ENCODE measurements around the gene HACE1.

DNA sequence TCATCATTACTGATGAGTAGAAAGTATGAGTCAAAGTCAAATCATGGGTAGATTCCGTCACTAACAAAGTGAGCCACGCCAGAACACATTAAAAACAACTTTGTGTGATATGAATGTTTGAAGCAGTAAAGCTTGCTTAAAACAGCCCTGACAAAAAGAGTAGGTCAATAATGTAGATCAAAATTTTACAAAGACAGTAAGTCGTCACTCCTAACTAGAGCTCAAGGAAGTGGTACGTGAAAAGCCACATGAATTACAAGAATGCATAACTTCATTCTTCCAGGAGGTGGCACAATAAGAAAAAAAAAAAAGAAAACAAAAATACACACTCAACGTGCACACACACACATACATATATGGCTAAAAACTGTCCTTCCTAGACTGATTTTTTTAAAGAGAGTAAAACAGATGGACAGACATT is 69.9 kb downstream of the HACE1 start:
- TF ChIP-seq, protein P1, sequence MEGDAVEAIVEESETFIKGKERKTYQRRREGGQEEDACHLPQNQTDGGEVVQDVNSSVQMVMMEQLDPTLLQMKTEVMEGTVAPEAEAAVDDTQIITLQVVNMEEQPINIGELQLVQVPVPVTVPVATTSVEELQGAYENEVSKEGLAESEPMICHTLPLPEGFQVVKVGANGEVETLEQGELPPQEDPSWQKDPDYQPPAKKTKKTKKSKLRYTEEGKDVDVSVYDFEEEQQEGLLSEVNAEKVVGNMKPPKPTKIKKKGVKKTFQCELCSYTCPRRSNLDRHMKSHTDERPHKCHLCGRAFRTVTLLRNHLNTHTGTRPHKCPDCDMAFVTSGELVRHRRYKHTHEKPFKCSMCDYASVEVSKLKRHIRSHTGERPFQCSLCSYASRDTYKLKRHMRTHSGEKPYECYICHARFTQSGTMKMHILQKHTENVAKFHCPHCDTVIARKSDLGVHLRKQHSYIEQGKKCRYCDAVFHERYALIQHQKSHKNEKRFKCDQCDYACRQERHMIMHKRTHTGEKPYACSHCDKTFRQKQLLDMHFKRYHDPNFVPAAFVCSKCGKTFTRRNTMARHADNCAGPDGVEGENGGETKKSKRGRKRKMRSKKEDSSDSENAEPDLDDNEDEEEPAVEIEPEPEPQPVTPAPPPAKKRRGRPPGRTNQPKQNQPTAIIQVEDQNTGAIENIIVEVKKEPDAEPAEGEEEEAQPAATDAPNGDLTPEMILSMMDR (IDR thresholded peaks at IDR 0.05) = no peak
- no peak for TF ChIP-seq POLR2A (IDR thresholded peaks at IDR 0.05)
- TF ChIP-seq EP300 (IDR thresholded peaks at IDR 0.05) = no peak

Measured in ovary (tissue), 3 donors.